GM19193 (cell line): ENCODE measurements around the gene SLC2A1.

ENCODE experiments used
- POLR2A ChIP-seq: IDR thresholded peaks from 4 replicates; pipeline ENCODE4 v1.6.1; 2011; ENCODE audit not compliant: insufficient read depth, insufficient read length; ENCODE audit errors: extremely low read depth

The SLC2A1 gene

GRCh38 chr1:42955311-42956063 is 3.2 kb downstream of the SLC2A1 start:
- TF ChIP-seq POLR2A, result no peak

- TF ChIP-seq POLR2A, result no peak
Observed at GRCh38 chr1:42953182-42954180, 5.2 kb downstream of the SLC2A1 start.

- TF ChIP-seq POLR2A, result no peak
Observed at GRCh38 chr1:42952303-42953001, 6.2 kb downstream of the SLC2A1 start.

- no peak for TF ChIP-seq POLR2A
Observed at GRCh38 chr1:42951588-42951987, 7.1 kb downstream of the SLC2A1 start.

- TF ChIP-seq POLR2A, result no peak
Observed at GRCh38 chr1:42950116-42950481, 8.6 kb downstream of the SLC2A1 start.

- no peak for TF ChIP-seq POLR2A
Observed at GRCh38 chr1:42949312-42950115, 9.2 kb downstream of the SLC2A1 start.

- no peak for TF ChIP-seq POLR2A
Observed at GRCh38 chr1:42947965-42948732, 10.5 kb downstream of the SLC2A1 start.

- TF ChIP-seq POLR2A, result no peak
Observed at GRCh38 chr1:42947117-42947516, 11.6 kb downstream of the SLC2A1 start.

- no peak for TF ChIP-seq POLR2A
Observed at GRCh38 chr1:42946120-42946898, 12.4 kb downstream of the SLC2A1 start.

- no peak for TF ChIP-seq POLR2A
Observed at GRCh38 chr1:42945164-42945563, 13.5 kb downstream of the SLC2A1 start.

GRCh38 chr1:42944246-42944928 is 14.3 kb downstream of the SLC2A1 start:
- TF ChIP-seq POLR2A, result no peak

GRCh38 chr1:42943728-42944127 is 14.9 kb downstream of the SLC2A1 start:
- no peak for TF ChIP-seq POLR2A
